Aorta (tissue), 5 donors: ENCODE measurements around the gene FYB1. TPM values are rescaled to one million over a fixed set of nuclear protein-coding genes. Genes with fewer than 3 reads are reported as not detected.

Experiments used
- ATAC-seq: fragments of 200-7000 bp; cut with Tn5 transposase; one replicate; pipeline ENCODE4 v1.9.1; 2022; ENCODE audit warnings: moderate library complexity; ENCODE audit not compliant: low FRiP score
- DNase-seq, 2 donors: peaks; one replicate each; pipeline ENCODE4 v3.0.0-alpha.2; 2020
- H3K27ac ChIP-seq, 2 donors: one replicate each; pipeline ENCODE4 v1.5.1; 2013; ENCODE audit warnings: low read length in 2 of 2, mild to moderate bottlenecking in 2 of 2, moderate library complexity in 2 of 2, control low read depth in 1 of 2, inconsistent platforms in 1 of 2, low read depth in 1 of 2
- H3K27me3 ChIP-seq, 2 donors: one replicate each; pipeline ENCODE4 v1.6.1; 2013; ENCODE audit warnings: control low read depth in 1 of 2, low read length in 1 of 2, mild to moderate bottlenecking in 1 of 2, moderate library complexity in 1 of 2; ENCODE audit not compliant: insufficient read depth in 2 of 2, control insufficient read depth in 1 of 2
- H3K36me3 ChIP-seq, 2 donors: one replicate each; pipeline ENCODE4 v1.6.1; 2013; ENCODE audit warnings: control low read depth in 1 of 2, low read length in 1 of 2, mild to moderate bottlenecking in 1 of 2; ENCODE audit not compliant: insufficient read depth in 2 of 2, control insufficient read depth in 1 of 2
- H3K4me1 ChIP-seq, 2 donors: one replicate each; pipeline ENCODE4 v1.6.1; 2013; ENCODE audit warnings: low read length in 2 of 2, control low read depth in 1 of 2, mild to moderate bottlenecking in 1 of 2, moderate library complexity in 1 of 2; ENCODE audit not compliant: insufficient read depth in 2 of 2, control insufficient read depth in 1 of 2
- H3K4me3 ChIP-seq, 2 donors: one replicate each; pipeline ENCODE4 v1.5.1; 2013; ENCODE audit warnings: low read length in 2 of 2, control low read depth in 1 of 2, mild to moderate bottlenecking in 1 of 2
- H3K9me3 ChIP-seq: one replicate; pipeline ENCODE4 v1.6.1; 2013; ENCODE audit warnings: mild to moderate bottlenecking, low read length; ENCODE audit not compliant: control insufficient read depth
- WGBS, 2 donors: extraction: QIAGEN DNeasy Blood & Tissue Kit; methylation state at CpG; one replicate each; pipeline ENCODE4 v1.1.7; 2013; 5-methylcytosine and 5-hydroxymethylcytosine counted together
- intact Hi-C, 2 donors: fragments of 100-400 bp; cut with DNase I; formaldehyde crosslinking; loops; one replicate each; pipeline versions ENCODE4 v1.14.2 to v1.15.0; 2022
- polyA plus RNA-seq, 2 donors: library from polyadenylated mRNA; stranded (reverse); fragments of 200-250 nt; gene quantifications; one replicate each; pipeline ENCODE4 v1.2.3, GENCODE V29; 2013
- total RNA-seq, 2 donors: library from RNA; stranded (reverse); fragmentation: NEBNext Ultra II Directional; extraction: Animal tissue kit (Norgen Biotek cat#: 25700); gene quantifications; one replicate each; pipeline ENCODE4 v1.2.1, GENCODE V29; 2021
- donor health status: healthy with polysubstance abuse.
- donor health status: Bipolar disorder and iron deficiency.
- donor health status: DM: no; HTN: no; CAD: no.
- donor health status: DM: no; HTN: no; CAD: no.
- donor health status: DM: yes; HTN: yes; CAD: no.

FYB1 gene
- total and polyA plus RNA-seq, 4 donors: 0.87 to 45.8 (median 13.3) TPM

- H3K27ac ChIP-seq: no peak overlapping the region
- no peak for ATAC-seq
- no peaks in the 10 kb centered on the region for H3K4me1 ChIP-seq
- H3K9me3 ChIP-seq: no peaks in the 10 kb centered on the region
- no peaks in the 10 kb centered on the region for H3K36me3 ChIP-seq
- intact Hi-C loops: loop anchor here (5.0 kb wide), 2 partner anchors 162 to 357 kb away; no protein-coding TSS in a partner anchor
- no peaks in the 10 kb centered on the region for H3K27me3 ChIP-seq
- no peak overlapping the region for H3K4me3 ChIP-seq
- no peak for DNase-seq
- 80 to 84% methylated on average over 6 of the region's 6 CpGs for WGBS, 2 donors
Measured at GRCh38 chr5:39214912-39215709, 4.3 kb downstream of the FYB1 start.

DNA sequence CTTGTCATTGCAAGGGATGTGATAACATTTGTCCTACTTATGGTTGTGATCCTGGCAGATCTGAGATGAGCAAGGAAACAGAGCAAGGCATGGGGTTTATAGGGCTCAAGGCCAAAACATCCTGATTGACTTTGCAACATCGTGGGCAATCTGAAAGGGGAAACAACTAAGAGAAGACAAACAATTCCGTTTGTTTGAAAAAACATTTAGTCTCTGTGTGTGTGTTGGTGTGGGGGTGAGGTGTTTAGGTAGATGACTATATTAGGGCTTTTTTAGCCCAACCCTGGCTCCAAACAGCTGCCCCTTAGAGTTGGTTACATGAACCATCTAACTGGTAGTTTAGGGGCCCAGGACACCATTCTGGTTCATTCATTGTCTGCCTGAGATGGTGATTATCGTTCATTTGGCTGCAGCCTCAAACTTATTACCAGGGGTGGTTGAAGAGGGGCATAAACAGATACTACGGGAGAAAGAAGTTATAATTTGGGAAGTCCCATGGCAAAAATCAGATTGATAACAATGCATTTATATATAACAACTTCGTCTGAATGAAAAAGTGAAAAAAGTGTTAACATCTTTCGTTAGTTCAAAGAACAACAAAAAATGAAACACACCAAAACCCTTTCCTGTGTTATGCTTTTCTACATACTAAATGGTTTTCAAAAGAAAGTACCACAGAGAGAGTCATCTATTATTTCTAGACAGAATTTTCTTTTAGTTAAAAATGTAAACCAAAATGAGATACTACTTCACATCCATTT, 5.7 kb downstream of the FYB1 start:
- no peaks in the 10 kb centered on the region for H3K9me3 ChIP-seq
- no peak overlapping the region for H3K27ac ChIP-seq
- ATAC-seq: no peak
- no peaks in the 10 kb centered on the region for H3K27me3 ChIP-seq
- no peak for DNase-seq
- 66 to 68% methylated on average over 6 of the region's 6 CpGs for WGBS, 2 donors
- H3K4me1 ChIP-seq: no peaks in the 10 kb centered on the region
- H3K36me3 ChIP-seq: no peaks in the 10 kb centered on the region
- H3K4me3 ChIP-seq: no peak overlapping the region
- intact Hi-C loops: no loop called here

DNA sequence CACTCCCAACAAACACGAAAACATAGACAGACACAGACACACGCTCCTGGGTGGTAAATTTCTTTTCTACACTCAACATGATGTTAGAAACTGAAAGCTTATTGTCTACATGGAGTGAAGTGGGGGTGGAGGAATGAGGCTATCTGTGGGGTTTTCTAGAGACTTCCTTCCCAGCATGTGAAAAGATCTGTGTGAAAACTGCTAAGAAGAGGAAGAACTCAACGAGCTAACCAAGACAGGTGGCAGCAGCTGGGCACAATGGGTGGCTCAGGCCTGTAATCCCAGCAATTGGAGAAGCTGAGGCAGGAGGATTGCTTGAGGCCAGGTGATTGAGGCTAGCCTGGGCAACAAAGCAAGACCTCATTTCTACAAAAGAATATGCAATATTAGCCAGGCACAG, 7.6 kb downstream of the FYB1 start:
- intact Hi-C loops: no loop called here
- H3K27me3 ChIP-seq: no peaks in the 10 kb centered on the region
- no peak for DNase-seq
- no peaks in the 10 kb centered on the region for H3K4me1 ChIP-seq
- H3K4me3 ChIP-seq: no peak overlapping the region
- 78 to 81% methylated on average over 3 of the region's 3 CpGs for WGBS, 2 donors
- no peaks in the 10 kb centered on the region for H3K36me3 ChIP-seq
- H3K27ac ChIP-seq: no peak overlapping the region
- no peak for ATAC-seq
- no peaks in the 10 kb centered on the region for H3K9me3 ChIP-seq

GRCh38 chr5:39209924-39210323, 9.4 kb downstream of the FYB1 start:
- intact Hi-C loops: loop anchor here in 1 of 2 donors (10.0 kb wide), 1 partner anchor 215 kb away; no protein-coding TSS in a partner anchor
- Histone ChIP-seq H3K27me3 (no peaks in the 10 kb centered on the region), H3K4me3 (no peak overlapping the region), H3K36me3 (no peaks in the 10 kb centered on the region), H3K9me3 (no peaks in the 10 kb centered on the region), H3K27ac (no peak overlapping the region), H3K4me1 (no peaks in the 10 kb centered on the region)
- WGBS, 2 donors: 91 to 93% methylated on average over 10 of the region's 10 CpGs
- ATAC-seq (no peak), DNase-seq (peak in 1 of 2 donors; percentile 55)

DNA sequence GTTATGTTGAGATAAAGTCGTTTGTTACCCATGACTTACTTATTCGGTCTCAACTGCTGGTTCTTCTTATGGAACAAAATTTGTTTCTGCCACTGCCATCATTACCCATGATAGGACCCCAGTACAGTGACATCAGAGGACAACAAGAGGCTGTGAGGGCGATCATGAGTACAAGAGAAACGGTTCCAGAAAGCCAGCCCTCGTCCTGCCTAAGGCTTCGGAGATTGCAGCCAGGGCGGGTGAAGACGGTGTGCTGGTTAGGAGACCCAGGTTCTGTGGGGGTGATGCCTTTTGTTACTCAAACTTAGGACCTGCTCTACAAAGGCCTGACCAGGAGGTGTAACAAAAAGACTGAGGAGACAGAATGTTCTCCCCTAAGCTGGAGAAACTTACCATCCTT, 10.9 kb downstream of the FYB1 start:
- Histone ChIP-seq H3K27ac (no peak overlapping the region), H3K9me3 (no peaks in the 10 kb centered on the region), H3K4me1 (no peaks in the 10 kb centered on the region), H3K36me3 (no peaks in the 10 kb centered on the region), H3K27me3 (no peaks in the 10 kb centered on the region), H3K4me3 (no peak overlapping the region)
- DNase-seq: no peak
- no peak for ATAC-seq
- 76 to 82% methylated on average over 8 of the region's 8 CpGs for WGBS, 2 donors
- intact Hi-C loops: loop anchor here in 1 of 2 donors (10.0 kb wide), 1 partner anchor 214 kb away; no protein-coding TSS in a partner anchor

DNA sequence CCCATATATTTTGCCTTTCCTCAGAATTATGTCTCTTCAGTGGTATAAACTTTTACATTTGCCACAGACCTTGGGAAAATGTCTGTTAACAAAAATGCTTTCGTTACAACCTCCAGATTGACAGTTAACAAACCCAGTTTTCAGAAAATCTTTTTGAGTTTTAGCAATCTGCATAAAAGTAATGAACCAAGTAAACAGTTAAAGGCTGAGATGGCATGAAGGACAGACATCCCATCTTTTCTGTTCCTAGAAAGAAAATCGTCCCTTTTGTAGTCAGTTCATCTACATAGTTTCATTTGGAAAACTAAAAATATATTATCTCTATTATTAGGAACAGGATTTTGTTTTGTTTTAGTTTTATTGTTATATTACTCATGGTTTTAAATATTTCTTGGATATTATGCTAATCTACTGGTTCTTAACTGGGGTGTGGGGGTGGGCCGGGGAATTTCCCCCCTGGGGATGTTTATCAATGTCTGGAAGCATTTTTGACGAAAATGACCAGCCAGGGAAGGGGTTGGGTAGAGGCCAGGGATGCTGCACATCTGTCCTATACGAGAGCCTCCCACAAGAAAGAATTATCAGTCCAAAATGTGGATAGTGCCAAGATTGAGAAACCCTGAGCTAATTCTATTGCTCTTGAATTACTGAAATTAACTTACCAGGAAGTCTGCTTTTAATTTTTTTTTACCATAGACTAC, 11.9 kb downstream of the FYB1 start:
- Histone ChIP-seq H3K36me3 (no peaks in the 10 kb centered on the region), H3K27me3 (no peaks in the 10 kb centered on the region), H3K9me3 (no peaks in the 10 kb centered on the region), H3K4me1 (no peaks in the 10 kb centered on the region), H3K27ac (no peak overlapping the region), H3K4me3 (no peak overlapping the region)
- intact Hi-C loops: loop anchor here in 1 of 2 donors (10.0 kb wide), 1 partner anchor 213 kb away; no protein-coding TSS in a partner anchor
- no peak for DNase-seq
- 35 to 40% methylated on average over 5 of the region's 5 CpGs for WGBS, 2 donors
- ATAC-seq: no peak

DNA sequence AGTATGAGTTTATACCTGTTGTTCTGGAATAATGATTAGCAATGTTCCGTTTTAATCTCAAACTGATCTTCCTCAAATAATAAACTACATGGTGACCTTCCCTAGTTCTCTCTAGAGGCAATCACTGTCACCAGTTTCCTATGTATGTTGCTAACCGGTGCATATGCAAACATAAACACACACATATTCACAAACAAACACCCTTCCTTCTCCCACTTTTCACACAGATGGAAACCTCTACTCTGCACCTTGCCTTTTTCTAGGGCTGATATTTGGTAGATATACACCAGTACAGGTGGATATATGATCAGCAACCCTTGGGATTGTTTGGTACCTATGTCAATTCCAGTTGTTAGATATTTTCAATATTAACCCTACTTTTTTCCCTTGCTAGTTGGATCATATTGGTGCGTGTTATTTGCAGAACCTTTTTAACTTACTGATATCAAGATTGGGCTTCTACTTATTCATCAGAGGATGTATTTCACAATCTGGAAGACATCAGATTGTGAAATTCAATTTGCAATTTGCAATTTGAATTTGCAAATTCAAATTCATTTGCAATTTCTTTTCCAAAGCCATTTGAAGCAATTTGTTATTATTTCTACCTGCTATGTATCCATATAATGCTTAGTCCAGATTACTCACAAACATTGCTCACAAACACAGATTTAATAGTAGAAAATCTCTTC, 12.6 kb downstream of the FYB1 start:
- no peak for DNase-seq
- no peaks in the 10 kb centered on the region for H3K9me3 ChIP-seq
- ATAC-seq: no peak
- H3K4me3 ChIP-seq: no peak overlapping the region
- H3K4me1 ChIP-seq: no peaks in the 10 kb centered on the region
- no peak overlapping the region for H3K27ac ChIP-seq
- no peaks in the 10 kb centered on the region for H3K36me3 ChIP-seq
- intact Hi-C loops: loop anchor here in 1 of 2 donors (10.0 kb wide), 1 partner anchor 212 kb away; no protein-coding TSS in a partner anchor
- 79 to 85% methylated on average over 3 of the region's 3 CpGs for WGBS, 2 donors
- no peaks in the 10 kb centered on the region for H3K27me3 ChIP-seq

- H3K27me3 ChIP-seq: no peaks in the 10 kb centered on the region
- no peaks in the 10 kb centered on the region for H3K9me3 ChIP-seq
- ATAC-seq: no peak
- H3K27ac ChIP-seq: no peak overlapping the region
- no peaks in the 10 kb centered on the region for H3K36me3 ChIP-seq
- no peak overlapping the region for H3K4me3 ChIP-seq
- DNase-seq: no peak
- WGBS, 2 donors: 74 to 79% methylated on average over 3 of the region's 3 CpGs
- intact Hi-C loops: loop anchor here in 1 of 2 donors (10.0 kb wide), 1 partner anchor 211 kb away; no protein-coding TSS in a partner anchor
- no peaks in the 10 kb centered on the region for H3K4me1 ChIP-seq
Measured at GRCh38 chr5:39205550-39205949, 13.8 kb downstream of the FYB1 start.
